G401.6 (cell line): Measurements from ENCODE around the gene LNPEP.
"Not testable (repeated sequence)": the region's sequence is repeated elsewhere in the genome, so short reads cannot be mapped to it uniquely, and the experiment has no call there.

Source experiments
- FAIRE-seq: peaks from 2 replicates; lab custom pipeline; 2012; peaks lifted over from hg19 to GRCh38; lab: Jason Lieb, UNC

LNPEP gene

GRCh38 chr5:96930058-96930457 is 5.8 kb upstream of the LNPEP start:
- no peak for FAIRE-seq

- FAIRE-seq, result no peak
Observed at GRCh38 chr5:96930589-96930988, 5.3 kb upstream of the LNPEP start.

- not testable (repeated sequence) for FAIRE-seq
Observed at GRCh38 chr5:96931037-96931436, 4.8 kb upstream of the LNPEP start.

- FAIRE-seq, result no peak
Observed at GRCh38 chr5:96931605-96932004, 4.3 kb upstream of the LNPEP start.

GRCh38 chr5:96932026-96932425 is 3.9 kb upstream of the LNPEP start:
- no peak for FAIRE-seq

GRCh38 chr5:96933764-96934707 is 1.8 kb upstream of the LNPEP start:
- no peak for FAIRE-seq

GRCh38 chr5:96934708-96935558 is 947 bp upstream of the LNPEP start:
- FAIRE-seq, result peak; percentile 69

- FAIRE-seq, result no peak
Observed at GRCh38 chr5:96936431-96937320, 796 bp downstream of the LNPEP start.

- no peak for FAIRE-seq
Observed at GRCh38 chr5:96940586-96940985, 4.7 kb downstream of the LNPEP start.

- FAIRE-seq, result no peak
Observed at GRCh38 chr5:96941140-96941539, 5.3 kb downstream of the LNPEP start.

GRCh38 chr5:96942078-96942477 is 6.2 kb downstream of the LNPEP start:
- FAIRE-seq, result no peak

- FAIRE-seq, result no peak
Observed at GRCh38 chr5:96942911-96943310, 7.0 kb downstream of the LNPEP start.

GRCh38 chr5:96943799-96944198 is 7.9 kb downstream of the LNPEP start:
- FAIRE-seq, result no peak

GRCh38 chr5:96945144-96945897 is 9.4 kb downstream of the LNPEP start:
- FAIRE-seq, result no peak

GRCh38 chr5:96946381-96946780 is 10.5 kb downstream of the LNPEP start:
- no peak for FAIRE-seq

GRCh38 chr5:96952118-96952750 is 16.4 kb downstream of the LNPEP start:
- FAIRE-seq, result peak; percentile 72

GRCh38 chr5:96952974-96953730 is 17.3 kb downstream of the LNPEP start:
- FAIRE-seq, result no peak

GRCh38 chr5:96957254-96958049 is 21.6 kb downstream of the LNPEP start:
- FAIRE-seq, result no peak

- no peak for FAIRE-seq
Observed at GRCh38 chr5:96958977-96959376, 23.1 kb downstream of the LNPEP start.
